NAMALWA (cell line): ENCODE data around the gene STX16.
"Not testable (repeated sequence)": the region's sequence is repeated elsewhere in the genome, so short reads cannot be mapped to it uniquely, and the experiment has no call there.

Experiments
- DNase-seq: peaks from one replicate; pipeline ENCODE4 v3.0.0-alpha.2; 2015; ENCODE audit warnings: low spot score

STX16 gene

DNA sequence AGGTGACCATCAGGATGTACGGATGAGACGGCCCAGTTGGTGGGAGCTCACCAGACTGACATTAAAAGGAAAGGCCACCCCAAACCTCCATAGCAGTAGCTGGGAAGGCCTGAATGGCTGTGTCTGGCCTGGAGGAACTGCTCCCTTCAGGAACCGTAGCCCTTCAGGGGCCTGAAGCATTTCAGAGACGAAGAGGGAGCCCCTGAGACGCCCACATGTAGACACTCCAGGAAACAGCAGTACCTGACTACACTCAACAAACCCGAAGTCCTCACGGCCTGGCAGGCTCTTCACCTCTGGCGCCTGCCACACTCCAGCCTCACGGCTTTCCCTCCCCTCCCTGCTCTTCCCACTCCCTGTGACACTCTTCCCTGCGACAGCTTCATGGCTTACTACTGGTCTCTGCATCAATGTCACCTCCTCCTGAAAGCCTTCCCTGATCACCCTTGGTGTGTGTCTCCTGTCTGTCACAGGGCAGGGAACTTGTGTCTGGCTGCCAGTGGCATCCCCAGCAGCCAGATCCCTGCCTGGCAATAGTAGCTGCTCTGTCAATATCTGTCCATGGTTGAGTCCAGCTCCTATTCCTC is 14.6 kb upstream of the STX16 start:
- DNase-seq: no peak

DNA sequence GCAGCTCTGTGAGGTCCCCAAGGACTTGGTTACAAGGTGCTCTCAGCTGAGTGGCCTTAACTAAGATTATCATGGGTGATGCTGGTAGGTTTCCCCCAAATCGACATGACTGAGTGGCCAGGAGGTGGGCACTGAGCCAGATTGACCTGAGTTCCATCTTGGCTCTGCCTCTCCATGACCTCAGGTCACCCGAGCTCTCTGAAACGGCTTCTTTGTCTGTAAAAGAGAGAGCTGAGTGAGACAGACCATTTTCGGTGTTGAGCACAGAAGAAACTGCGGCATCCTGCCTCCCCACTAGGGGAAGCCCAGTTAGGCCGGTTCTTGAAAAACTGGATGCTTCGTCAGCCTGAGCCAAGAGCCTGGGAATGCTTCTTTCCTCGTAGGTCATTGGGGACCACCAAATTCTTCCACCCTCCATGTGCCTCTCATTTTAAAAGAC is 14.1 kb upstream of the STX16 start:
- DNase-seq: peak; percentile 19

DNA sequence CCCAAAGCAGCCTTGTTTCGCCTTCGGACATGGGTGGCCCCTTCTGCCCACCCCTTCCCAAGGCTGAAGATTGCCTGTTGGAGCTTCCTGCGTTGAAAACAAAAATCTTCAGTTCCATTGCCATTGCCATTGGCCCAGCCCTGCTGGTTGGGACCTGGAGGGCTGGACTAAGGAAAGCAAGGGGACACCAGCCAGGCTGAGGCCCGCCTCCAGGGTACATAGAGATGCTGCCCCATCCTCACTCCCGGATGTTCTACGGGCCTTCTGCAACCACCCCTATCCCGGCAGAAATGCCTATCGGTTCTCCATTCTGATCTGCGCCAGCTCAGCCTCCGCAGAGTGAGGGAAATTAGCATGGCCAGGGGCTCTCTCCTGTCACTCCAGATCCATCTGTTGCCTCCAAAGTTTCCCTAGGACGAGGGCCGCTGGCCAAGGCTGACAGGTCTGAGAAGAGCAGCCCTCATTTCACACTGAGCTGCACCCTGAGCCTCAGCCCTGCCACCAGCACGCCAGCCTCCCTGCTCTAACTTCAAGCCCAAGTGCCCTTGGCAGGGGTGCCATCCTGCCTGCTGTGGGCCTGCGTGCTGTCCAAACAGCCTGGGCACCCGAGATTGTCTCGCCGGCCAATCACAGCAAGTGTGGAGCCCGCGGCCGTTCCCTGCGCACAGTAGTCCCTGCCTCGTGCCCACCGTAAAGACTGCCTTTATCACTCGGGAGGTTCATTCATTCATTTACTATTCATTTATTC is 13.4 kb upstream of the STX16 start:
- no peak for DNase-seq

DNA sequence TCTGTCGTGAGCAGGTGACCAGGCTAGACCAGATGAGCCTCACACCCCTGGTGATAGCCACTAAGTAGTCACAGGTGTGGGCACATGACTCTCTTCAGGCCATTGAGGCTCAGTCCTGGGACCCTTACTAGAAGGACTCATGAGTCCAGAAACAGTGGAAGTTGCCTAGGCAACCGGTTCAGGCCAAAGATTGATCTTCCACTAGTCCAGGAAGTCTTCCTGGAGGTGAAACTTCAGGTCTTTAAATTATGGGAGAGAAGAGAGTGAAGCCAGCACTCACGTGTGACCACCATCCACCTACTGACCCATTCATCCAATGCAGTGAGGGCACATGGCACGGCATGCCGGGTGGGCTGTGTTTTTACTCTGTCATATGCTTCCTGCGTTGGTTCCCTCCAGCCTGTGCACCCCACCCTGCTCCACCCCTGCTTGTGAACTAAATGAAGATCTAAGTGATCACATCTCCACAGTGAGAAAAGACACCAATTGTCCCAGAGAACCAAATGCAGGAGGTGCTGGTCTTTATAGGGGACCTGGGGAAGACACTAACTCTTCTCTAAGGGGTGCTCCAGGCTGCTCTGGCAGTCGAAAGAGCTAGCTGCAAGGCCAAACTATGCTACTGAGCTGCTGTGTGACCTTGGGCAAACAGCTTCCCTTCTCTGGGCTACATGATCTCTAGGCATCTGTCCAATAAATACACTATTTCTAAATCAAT is 12.5 kb upstream of the STX16 start:
- no peak for DNase-seq

- no peak for DNase-seq
Observed at GRCh38 chr20:58639182-58640146, 11.6 kb upstream of the STX16 start.

DNA sequence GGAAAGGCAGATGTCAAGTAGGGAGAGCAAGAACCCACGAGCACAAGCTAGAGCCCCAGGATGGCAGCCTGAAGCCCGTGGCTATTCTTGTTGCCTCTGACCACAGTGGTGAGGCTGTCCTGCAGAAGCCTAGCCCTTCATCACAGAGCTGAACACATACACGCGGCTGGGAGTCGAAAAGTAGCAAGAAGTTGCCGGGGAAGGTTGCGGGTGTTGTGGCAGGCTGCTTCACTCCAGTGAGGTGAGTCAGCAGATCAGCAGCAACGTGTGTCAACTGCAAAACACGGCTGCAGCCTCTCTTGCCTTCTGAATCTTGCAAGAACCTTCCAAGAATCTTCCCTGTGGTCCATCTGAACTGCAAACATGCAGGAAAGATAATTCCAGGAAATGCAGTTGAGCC is 10.6 kb upstream of the STX16 start:
- DNase-seq: no peak

DNA sequence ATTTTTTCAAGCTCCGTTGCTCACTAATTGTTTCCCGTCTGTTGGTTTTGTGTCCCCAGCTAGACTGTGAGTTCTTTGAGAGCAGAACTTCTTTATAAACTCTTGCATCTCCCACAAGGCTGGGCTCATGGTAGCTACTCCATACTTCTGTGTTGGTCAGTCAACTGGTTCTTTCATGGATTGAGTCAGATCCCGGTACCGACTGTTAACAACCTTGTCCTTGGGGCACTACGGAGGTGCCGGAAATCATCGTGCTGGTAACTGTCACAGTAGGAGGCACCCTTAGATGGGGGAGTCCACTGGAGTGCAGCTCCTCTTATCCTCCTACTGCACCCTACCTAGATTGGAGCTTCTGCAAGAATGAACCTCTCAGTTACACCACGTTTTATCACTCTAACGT is 8.6 kb upstream of the STX16 start:
- no peak for DNase-seq

DNA sequence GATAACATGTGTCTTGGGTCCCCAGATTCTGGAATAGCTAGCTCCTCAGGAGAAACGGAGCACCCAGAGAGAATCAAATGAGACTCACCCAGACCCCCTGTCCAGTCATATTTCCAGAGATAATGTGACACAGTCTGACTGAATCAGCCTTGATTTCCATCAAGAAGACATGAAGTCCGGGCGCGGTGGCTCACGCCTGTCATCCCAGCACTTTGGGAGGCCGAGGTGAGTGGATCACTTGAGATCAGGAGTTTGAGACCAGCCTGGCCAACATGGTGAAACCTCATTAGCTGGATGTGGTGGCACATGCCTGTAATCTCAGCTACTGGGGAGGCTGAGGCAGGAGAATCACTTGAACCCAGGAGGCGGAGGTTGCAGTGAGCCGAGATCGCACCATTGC is 8.2 kb upstream of the STX16 start:
- not testable (repeated sequence) for DNase-seq

- DNase-seq: no peak
Observed at GRCh38 chr20:58645412-58645968, 5.6 kb upstream of the STX16 start.

- DNase-seq: no peak
Observed at GRCh38 chr20:58646257-58646656, 4.8 kb upstream of the STX16 start.

- no peak for DNase-seq
Observed at GRCh38 chr20:58646703-58647102, 4.4 kb upstream of the STX16 start.

GRCh38 chr20:58647162-58647795 is 3.8 kb upstream of the STX16 start:
- peak; percentile 20 for DNase-seq

- no peak for DNase-seq
Observed at GRCh38 chr20:58647796-58648501, 3.1 kb upstream of the STX16 start.

DNA sequence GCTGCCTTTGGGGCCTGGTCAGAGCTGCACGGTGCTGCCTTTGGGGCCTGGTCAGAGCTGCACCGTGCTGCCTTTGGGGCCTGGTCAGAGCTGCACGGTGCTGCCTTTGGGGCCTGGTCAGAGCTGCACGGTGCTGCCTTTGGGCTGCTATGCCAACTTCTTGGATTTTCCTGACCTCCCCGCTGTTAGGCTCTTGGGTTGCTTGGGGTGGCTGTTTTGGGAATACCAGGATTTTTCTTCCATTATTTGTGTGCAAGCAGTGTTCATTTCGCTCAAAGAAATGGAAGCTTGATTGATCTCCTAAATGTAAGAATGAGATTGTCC is 2.6 kb upstream of the STX16 start:
- not testable (repeated sequence) for DNase-seq

DNA sequence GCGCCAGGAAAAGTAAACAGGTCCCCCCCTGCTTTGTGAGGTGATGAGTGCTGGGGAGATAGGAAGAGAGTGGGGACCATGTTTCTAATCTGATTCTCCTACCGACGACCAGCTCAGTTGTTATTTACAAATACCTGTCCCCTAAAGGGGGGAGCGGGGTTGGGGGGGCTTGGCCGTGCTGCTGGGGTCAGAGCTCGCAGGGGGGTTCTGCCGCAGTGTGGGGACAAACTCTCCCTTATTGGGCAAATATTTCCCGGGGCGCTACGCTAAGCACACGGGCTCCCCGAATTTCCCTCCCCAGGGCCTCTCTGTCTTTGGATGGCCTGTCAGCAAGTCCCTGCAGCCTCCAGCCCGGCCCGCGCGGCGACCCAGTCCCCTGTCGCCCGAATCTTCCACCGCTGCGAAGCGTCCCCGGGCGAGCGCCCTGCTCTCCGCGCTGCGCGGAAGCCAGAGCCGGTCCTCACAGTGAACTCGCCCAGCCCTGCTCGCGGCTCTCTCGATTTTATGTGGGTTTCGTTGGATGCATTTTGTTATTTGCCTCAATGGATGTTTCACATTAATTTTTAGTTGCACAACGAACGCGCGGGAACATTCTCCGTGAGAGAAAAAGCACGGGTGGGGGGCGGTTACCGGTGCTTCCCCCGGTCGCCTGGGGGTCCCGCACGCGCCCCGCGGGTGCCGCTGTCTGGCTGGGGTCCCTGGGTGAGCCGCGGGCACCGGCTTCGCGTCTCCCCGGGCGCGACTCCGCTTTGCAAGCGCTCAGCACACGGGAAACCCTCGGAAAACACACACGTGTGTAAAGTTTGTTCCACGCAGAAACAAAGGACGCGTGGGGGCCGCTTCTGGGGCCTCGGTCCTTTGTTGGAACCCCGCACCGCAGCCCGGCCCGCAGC is 1.5 kb upstream of the STX16 start:
- no peak for DNase-seq

GRCh38 chr20:58650181-58650775 is 805 bp upstream of the STX16 start:
- DNase-seq: no peak

DNA sequence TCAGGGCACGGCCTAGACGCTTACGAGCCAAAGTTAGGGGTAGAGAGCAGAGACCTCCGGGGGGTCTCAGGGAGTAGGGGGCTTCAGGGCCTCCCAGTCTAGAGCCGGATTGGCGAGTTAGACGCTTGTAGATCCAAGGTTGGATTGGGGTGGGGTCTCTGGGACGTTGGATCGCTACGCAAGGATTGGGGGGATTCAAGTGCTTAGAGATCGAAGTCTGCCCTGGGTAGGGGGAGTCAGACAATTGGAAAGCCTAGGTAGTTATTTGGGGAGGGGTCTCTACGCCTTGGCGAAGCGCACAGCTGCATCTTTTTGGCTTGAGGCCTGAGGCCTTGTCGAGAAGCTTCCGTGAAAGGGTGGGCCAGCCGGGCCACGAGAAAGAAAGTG is 469 bp downstream of the STX16 start:
- DNase-seq: no peak

GRCh38 chr20:58651946-58652605 is 993 bp downstream of the STX16 start:
- DNase-seq: peak; percentile 84
